Lung microvascular endothelial cell (primary cell): ENCODE measurements around the gene RHBDD3. TPM values are rescaled to one million over a fixed set of nuclear protein-coding genes. Genes with fewer than 3 reads are reported as not detected.
A peak's percentile ranks its signal among the peaks of the same experiment; 100 is the strongest.

Experiments used
- DNase-seq, 2 donors: peaks; one replicate each; pipeline versions ENCODE4 v3.0.0 to v3.0.0-alpha.2; 2010; ENCODE audit warnings: low read depth in 2 of 2
- total RNA-seq: library from RNA; depleted of rRNA; stranded (reverse); fragments of >200 nt; gene quantifications from 2 replicates; pipeline ENCODE4 v1.2.1, GENCODE V29; 2014

RHBDD3 gene
- total RNA-seq, 1 donor from 2014 or later, result 14.1 TPM

GRCh38 chr22:29269731-29270474, 2.1 kb upstream of the RHBDD3 start:
- peak; percentile 10 to 14 for DNase-seq

- peak; percentile 11 to 25 for DNase-seq
Observed at GRCh38 chr22:29269230-29269604, 1.4 kb upstream of the RHBDD3 start.

GRCh38 chr22:29268511-29269229, 889 bp upstream of the RHBDD3 start:
- DNase-seq, result peak; percentile 67 to 79

- no peak for DNase-seq
Observed at GRCh38 chr22:29267462-29267857, 321 bp downstream of the RHBDD3 start.

- DNase-seq, result peak; percentile 14 to 23
Observed at GRCh38 chr22:29266564-29267461, 968 bp downstream of the RHBDD3 start.

GRCh38 chr22:29265929-29266328, 1.9 kb downstream of the RHBDD3 start:
- no peak for DNase-seq

GRCh38 chr22:29265305-29265704, 2.5 kb downstream of the RHBDD3 start:
- DNase-seq, result no peak

- no peak for DNase-seq
Observed at GRCh38 chr22:29263791-29264276, 3.9 kb downstream of the RHBDD3 start.

- DNase-seq, result no peak
Observed at GRCh38 chr22:29260601-29261315, 7.0 kb downstream of the RHBDD3 start.

- DNase-seq, result no peak
Observed at GRCh38 chr22:29260031-29260560, 7.7 kb downstream of the RHBDD3 start.

GRCh38 chr22:29259253-29259899, 8.4 kb downstream of the RHBDD3 start:
- DNase-seq, result no peak

- DNase-seq, result no peak
Observed at GRCh38 chr22:29258407-29259252, 9.2 kb downstream of the RHBDD3 start.

- DNase-seq, result no peak
Observed at GRCh38 chr22:29257751-29258181, 10.0 kb downstream of the RHBDD3 start.

GRCh38 chr22:29256606-29257325, 11.0 kb downstream of the RHBDD3 start:
- no peak for DNase-seq

- no peak for DNase-seq
Observed at GRCh38 chr22:29255064-29255621, 12.6 kb downstream of the RHBDD3 start.

- DNase-seq, result no peak
Observed at GRCh38 chr22:29254286-29254660, 13.5 kb downstream of the RHBDD3 start.

GRCh38 chr22:29253561-29254285, 14.1 kb downstream of the RHBDD3 start:
- DNase-seq, result no peak
